CD4-positive, alpha-beta T cell treated with Interferon alpha-2 for 1 hour (primary cell): ENCODE data around the gene DERL2.

Source experiments
- DNase-seq, 2 donors: peaks; one replicate each; pipeline ENCODE4 v3.0.0-alpha.2; 2020 to 2022

Gene DERL2

GRCh38 chr17:5500589-5501391, 14.8 kb upstream of the DERL2 start:
- peak; percentile 83 to 86 for DNase-seq

GRCh38 chr17:5500247-5500588, 14.2 kb upstream of the DERL2 start:
- peak in 1 of 2 donors; percentile 4 for DNase-seq

GRCh38 chr17:5499476-5500231, 13.7 kb upstream of the DERL2 start:
- no peak for DNase-seq

GRCh38 chr17:5492970-5493369, 7.0 kb upstream of the DERL2 start:
- no peak for DNase-seq

- DNase-seq: no peak
Observed at GRCh38 chr17:5488752-5489151, 2.8 kb upstream of the DERL2 start.

- peak; percentile 99 for DNase-seq
Observed at GRCh38 chr17:5486206-5487124, 487 bp upstream of the DERL2 start, which contains the start of gene MIS12. Gene MIS12, plus strand, starts transcription at chr17:5486566. Its CDS starts 2,297 bp downstream, at chr17:5488863.

- DNase-seq: no peak
Observed at GRCh38 chr17:5481451-5481850, 4.5 kb downstream of the DERL2 start.

- DNase-seq: no peak
Observed at GRCh38 chr17:5480962-5481361, 5.0 kb downstream of the DERL2 start.

GRCh38 chr17:5478992-5479391, 7.0 kb downstream of the DERL2 start:
- DNase-seq: no peak

GRCh38 chr17:5473906-5474305, 12.1 kb downstream of the DERL2 start:
- no peak for DNase-seq

GRCh38 chr17:5472511-5472910, 13.5 kb downstream of the DERL2 start:
- no peak for DNase-seq

- DNase-seq: peak in 1 of 2 donors; percentile 13
Observed at GRCh38 chr17:5468075-5468473, 17.9 kb downstream of the DERL2 start.

GRCh38 chr17:5467416-5467815, 18.6 kb downstream of the DERL2 start:
- DNase-seq: no peak

GRCh38 chr17:5466295-5466694, 19.7 kb downstream of the DERL2 start:
- no peak for DNase-seq

GRCh38 chr17:5464717-5465507, 21.1 kb downstream of the DERL2 start:
- DNase-seq: no peak

GRCh38 chr17:5446786-5447185, 39.2 kb downstream of the DERL2 start:
- DNase-seq: no peak

- no peak for DNase-seq
Observed at GRCh38 chr17:5444209-5444608, 41.8 kb downstream of the DERL2 start.

- DNase-seq: no peak
Observed at GRCh38 chr17:5443728-5444127, 42.2 kb downstream of the DERL2 start.

GRCh38 chr17:5439446-5439764, 46.6 kb downstream of the DERL2 start:
- DNase-seq: no peak

- peak; percentile 91 to 95 for DNase-seq
Observed at GRCh38 chr17:5438716-5439445, 47.1 kb downstream of the DERL2 start, which contains the start of gene C1QBP. Gene C1QBP, minus strand, starts transcription at chr17:5439155. Its CDS starts 82 bp downstream, at chr17:5439073.

- no peak for DNase-seq
Observed at GRCh38 chr17:5437721-5438317, 48.2 kb downstream of the DERL2 start.
